Memory B cell (primary cell): ENCODE data around the gene KLK5.
"Not testable (repeated sequence)": the region's sequence is repeated elsewhere in the genome, so short reads cannot be mapped to it uniquely, and the experiment has no call there.

Experiments used
- ATAC-seq: fragments of 150-1000 bp; cut with Tn5 transposase; 2 replicates; pipeline ENCODE4 v1.10.0; 2021; ENCODE audit warnings: low read depth, mild to moderate bottlenecking, moderate library complexity
- DNase-seq, 2 donors: peaks; one replicate each; pipeline ENCODE4 v3.0.0; 2022; ENCODE audit warnings: low spot score in 2 of 2
- H3K27ac Mint-ChIP-seq: one replicate; pipeline ENCODE4 v1.8.0; 2022; ENCODE audit warnings: mild to moderate bottlenecking, moderate library complexity, mixed read lengths
- H3K27me3 Mint-ChIP-seq: one replicate; pipeline ENCODE4 v1.8.0; 2022; ENCODE audit warnings: mixed read lengths
- H3K36me3 Mint-ChIP-seq: one replicate; pipeline ENCODE4 v1.8.0; 2022; ENCODE audit warnings: mild to moderate bottlenecking, mixed read lengths
- H3K4me1 Mint-ChIP-seq: one replicate; pipeline ENCODE4 v1.8.0; 2022; ENCODE audit warnings: mixed read lengths
- H3K4me3 Mint-ChIP-seq: one replicate; pipeline ENCODE4 v1.8.0; 2022; ENCODE audit warnings: mild to moderate bottlenecking, moderate library complexity, mixed read lengths
- H3K9me3 Mint-ChIP-seq: one replicate; pipeline ENCODE4 v1.8.0; 2022; ENCODE audit warnings: mixed read lengths

Gene KLK5

DNA sequence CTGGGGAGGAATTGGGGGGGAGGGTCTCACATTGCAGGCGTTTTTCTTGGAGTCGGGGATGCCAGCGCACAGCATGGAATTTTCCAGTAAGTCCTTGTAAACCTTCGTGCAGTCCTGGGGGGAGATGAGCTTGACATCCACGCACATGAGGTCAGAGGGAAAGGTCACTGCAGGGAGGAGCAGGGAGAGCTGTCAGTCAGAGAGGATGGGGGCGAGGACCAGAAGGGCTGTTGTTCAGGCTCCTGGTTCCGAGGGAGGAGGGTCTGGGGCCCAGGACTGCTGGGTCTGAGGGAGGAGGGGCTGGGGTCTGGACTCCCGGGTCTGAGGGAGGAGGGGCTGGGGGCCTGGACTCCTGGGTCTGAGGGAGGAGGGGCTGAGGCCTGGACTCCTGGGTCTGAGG lies 26.9 kb upstream of the KLK5 start:
- Mint-ChIP-seq H3K27me3 (peaks cover 39% of the 10 kb centered on the region), H3K4me1 (no peaks in the 10 kb centered on the region)

DNA sequence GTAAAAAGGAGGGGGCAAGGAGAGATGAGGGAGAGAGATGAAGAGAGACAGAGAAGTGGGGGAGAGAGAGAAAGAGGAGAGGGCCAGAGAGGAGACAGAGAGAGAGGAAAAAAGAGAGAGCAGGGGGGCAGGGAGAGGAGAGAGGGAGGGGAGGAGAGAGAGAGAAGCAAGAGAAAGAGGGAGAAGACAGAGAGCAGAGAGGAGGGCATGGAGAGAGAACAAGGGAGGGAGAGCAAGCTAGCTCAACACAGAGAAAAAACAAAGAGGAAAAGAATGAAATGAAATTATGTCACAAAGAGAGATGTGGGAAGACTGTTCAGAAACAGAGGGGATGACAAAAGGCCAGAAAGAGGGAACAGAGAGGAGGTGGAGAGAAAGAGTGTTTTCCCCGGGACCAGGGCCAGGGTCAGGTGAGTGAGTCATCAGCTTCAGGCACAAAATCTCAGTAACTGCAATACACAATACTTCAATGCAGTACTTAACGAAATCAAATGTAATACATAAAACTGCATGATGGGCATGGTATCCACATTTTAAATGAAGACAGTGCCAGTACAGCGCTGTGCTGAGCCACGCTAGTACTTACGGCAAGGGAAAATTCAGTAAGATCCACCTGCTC lies 26.0 kb upstream of the KLK5 start:
- H3K4me3 Mint-ChIP-seq = no peak overlapping the region
- no peaks in the 10 kb centered on the region for H3K4me1 Mint-ChIP-seq
- H3K27me3 Mint-ChIP-seq = peaks cover 38% of the 10 kb centered on the region
- no peak overlapping the region for H3K27ac Mint-ChIP-seq
- ATAC-seq = no peak
- DNase-seq = no peak
- peaks cover 4% of the 10 kb centered on the region for H3K9me3 Mint-ChIP-seq
- H3K36me3 Mint-ChIP-seq = peaks cover 4% of the 10 kb centered on the region

More for the DNA sequence above, 26.9 kb upstream of the KLK5 start:
- Mint-ChIP-seq H3K9me3 (peaks cover 4% of the 10 kb centered on the region), H3K4me3 (no peak overlapping the region), H3K27ac (no peak overlapping the region), H3K36me3 (peaks cover 4% of the 10 kb centered on the region)
- DNase-seq (no peak), ATAC-seq (no peak)

DNA sequence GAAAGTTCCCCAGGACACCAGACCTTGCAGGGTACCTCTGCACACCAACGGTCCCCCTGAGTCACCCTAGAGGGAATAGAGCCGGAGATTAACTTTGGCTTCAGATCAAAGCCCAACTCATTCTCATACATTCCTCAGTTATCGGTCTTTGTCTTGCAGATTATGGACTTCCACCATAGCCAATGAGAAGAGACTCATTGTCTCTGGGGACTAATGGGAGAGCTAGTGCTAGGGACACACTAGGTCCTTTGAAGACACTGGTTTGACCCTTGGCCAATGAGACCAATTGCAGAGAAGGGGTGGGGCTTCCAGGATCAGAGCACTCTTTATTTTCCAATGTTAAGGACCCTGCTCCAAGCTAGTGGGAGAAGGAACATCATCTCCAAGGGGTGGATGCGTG lies 24.8 kb upstream of the KLK5 start:
- H3K9me3 Mint-ChIP-seq = peaks cover 4% of the 10 kb centered on the region
- no peak overlapping the region for H3K27ac Mint-ChIP-seq
- no peak for ATAC-seq

DNA sequence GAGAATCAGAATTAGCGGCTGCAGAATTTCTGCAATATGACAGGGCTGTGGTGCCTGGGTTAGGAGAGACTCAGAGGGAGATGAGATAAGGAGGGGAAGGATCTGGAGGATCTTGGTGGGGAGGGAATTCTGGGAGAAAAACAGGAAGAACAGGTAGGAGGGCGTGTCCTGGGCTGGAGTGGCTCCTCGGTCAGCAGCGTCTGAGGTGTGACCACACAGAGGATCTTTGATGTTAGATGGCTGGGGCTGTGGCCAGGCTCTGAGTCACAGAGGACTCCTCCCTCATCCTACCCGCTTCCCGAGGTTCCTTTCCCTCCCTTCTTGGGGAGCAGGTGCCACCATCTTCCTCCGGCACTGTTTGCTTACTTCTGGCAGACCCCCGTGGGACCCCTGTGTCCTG lies 22.9 kb upstream of the KLK5 start:
- Mint-ChIP-seq H3K27ac (no peak overlapping the region), H3K36me3 (peaks cover 2% of the 10 kb centered on the region), H3K4me3 (no peak overlapping the region), H3K4me1 (no peaks in the 10 kb centered on the region), H3K9me3 (peaks cover under 1% of the 10 kb centered on the region), H3K27me3 (peaks cover 33% of the 10 kb centered on the region)
- ATAC-seq (no peak), DNase-seq (no peak)

More for the DNA sequence above, 24.8 kb upstream of the KLK5 start:
- no peak overlapping the region for H3K4me3 Mint-ChIP-seq
- no peaks in the 10 kb centered on the region for H3K4me1 Mint-ChIP-seq
- H3K36me3 Mint-ChIP-seq = peaks cover 4% of the 10 kb centered on the region
- DNase-seq = no peak
- peaks cover 41% of the 10 kb centered on the region for H3K27me3 Mint-ChIP-seq

DNA sequence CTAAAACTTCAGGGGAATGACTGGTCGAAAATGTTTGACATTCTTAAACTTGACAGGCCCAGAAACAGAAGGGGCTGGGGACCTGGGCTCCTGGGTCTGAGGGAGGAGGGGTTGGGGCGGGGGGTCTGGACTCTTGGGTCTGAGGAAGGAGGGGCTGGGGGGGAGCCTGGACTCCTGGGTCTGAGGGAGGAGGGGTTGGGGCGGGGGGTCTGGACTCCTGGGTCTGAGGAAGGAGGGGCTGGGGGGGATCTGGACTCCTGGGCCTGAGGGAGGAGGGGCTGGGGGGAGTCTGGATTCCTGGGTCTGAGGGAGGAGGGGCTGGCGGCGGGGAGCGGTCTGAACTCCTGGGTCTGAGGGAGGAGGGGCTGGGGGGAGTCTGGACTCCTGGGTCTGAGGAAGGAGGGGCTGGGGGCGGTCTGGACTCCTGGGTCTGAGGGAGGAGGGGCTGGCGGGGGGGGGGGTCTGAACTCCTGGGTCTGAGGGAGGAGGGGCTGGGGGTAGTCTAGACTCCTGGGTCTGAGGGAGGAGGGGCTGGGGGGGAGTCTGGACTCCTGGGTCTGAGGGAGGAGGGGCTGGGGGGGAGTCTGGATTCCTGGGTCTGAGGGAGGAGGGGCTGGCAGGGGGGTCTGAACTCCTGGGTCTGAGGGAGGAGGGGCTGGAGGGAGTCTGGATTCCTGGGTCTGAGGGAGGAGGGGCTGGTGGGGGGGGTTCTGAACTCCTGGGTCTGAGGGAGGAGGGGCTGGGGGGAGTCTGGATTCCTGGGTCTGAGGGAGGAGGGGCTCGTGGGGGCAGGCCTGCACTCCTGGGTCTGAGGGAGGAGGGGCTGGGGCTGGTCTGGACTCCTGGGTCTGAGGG lies 22.1 kb upstream of the KLK5 start:
- Mint-ChIP-seq H3K27ac (no peak overlapping the region), H3K36me3 (peaks cover under 1% of the 10 kb centered on the region), H3K27me3 (peaks cover 33% of the 10 kb centered on the region), H3K4me1 (no peaks in the 10 kb centered on the region), H3K9me3 (peaks cover under 1% of the 10 kb centered on the region), H3K4me3 (no peak overlapping the region)
- ATAC-seq (no peak), DNase-seq (no peak)

DNA sequence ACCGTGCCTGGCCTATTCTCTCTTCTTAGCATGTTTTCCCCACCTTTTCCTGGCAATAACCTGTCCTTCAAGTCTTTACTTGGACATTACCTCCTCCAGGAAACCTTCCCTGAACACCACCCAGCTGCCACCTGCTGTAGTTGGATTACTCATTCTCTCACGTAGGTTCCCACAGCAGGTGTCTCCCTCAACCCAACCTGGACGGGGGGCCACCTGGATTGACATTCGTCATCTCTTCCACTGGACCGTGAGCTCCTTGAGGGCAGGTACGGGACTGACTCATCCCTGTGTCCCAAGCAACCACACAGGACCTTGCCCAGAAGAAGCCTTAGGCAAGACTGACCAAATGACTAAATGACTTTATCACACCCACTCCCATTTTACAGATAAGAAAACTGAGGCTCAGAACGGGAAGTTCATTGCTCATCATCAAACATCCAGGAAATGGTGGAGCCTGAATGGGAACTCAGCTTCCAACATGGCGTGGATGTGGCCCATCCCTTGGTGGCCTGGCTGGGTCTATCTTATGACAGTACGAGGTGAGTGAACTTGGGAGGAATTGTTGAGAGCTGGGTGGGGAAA lies 20.0 kb upstream of the KLK5 start:
- H3K9me3 Mint-ChIP-seq = peaks cover 2% of the 10 kb centered on the region
- no peaks in the 10 kb centered on the region for H3K4me1 Mint-ChIP-seq
- peaks cover 28% of the 10 kb centered on the region for H3K27me3 Mint-ChIP-seq
- peaks cover 3% of the 10 kb centered on the region for H3K36me3 Mint-ChIP-seq
- no peak overlapping the region for H3K27ac Mint-ChIP-seq
- no peak for DNase-seq
- no peak for ATAC-seq
- H3K4me3 Mint-ChIP-seq = no peak overlapping the region

DNA sequence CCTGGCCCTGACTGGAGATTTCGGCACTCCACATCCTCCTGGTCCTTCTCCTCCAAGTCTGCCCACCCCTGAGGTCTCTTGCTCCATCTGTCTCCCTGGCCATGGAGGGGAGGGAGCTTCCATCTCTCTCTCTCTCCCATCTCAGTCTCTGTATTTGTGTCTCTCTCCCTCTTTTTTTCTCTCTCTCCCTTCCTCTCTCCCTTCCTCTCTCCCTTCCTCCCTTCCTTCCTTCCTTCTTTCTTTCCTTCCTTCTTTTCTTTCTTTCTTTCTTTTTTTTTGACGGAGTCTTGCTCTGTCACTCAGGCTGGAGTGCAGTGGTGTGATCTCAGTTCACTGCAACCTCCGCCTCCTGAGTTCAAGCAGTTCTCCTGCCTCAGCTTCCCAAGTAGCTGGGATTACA lies 17.0 kb upstream of the KLK5 start:
- DNase-seq, H3K4me1 Mint-ChIP-seq, ATAC-seq, H3K4me3 Mint-ChIP-seq, H3K36me3 Mint-ChIP-seq, H3K27ac Mint-ChIP-seq, H3K9me3 Mint-ChIP-seq: not testable (repeated sequence)
- peaks cover 22% of the 10 kb centered on the region for H3K27me3 Mint-ChIP-seq

DNA sequence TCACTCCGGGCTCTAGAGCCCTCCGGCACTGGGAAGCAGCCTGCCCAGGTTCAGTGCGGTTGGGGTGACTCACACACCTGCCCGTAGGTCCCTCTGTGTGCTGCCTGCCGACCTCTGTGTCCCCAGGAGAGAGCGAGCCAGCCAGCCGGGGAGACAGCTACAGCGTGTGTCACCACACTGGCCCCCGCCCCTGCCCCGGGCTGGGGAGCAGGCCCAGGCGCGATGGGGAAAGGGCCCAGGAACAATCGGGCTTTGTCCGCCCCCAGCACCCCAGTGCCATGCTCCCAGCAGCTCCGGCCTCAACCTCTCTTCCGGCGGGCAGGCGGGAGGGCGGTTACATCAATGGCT lies 16.5 kb upstream of the KLK5 start, which contains the start of gene KLK6:
TSS of gene KLK6 (minus strand) at position 179 of the 348 bp plus-strand sequence. CDS start 1,487 bp downstream, outside the sequence.
- Mint-ChIP-seq H3K27ac (no peak within 1 kb of the TSS), H3K9me3 (peaks cover 2% of the 10 kb centered on the region), H3K4me1 (no peaks in the 10 kb centered on the region), H3K36me3 (peaks cover 3% of the 10 kb centered on the region), H3K27me3 (peaks cover 20% of the 10 kb centered on the region), H3K4me3 (no peak within 1 kb of the TSS)
- DNase-seq (no peak), ATAC-seq (no peak)

DNA sequence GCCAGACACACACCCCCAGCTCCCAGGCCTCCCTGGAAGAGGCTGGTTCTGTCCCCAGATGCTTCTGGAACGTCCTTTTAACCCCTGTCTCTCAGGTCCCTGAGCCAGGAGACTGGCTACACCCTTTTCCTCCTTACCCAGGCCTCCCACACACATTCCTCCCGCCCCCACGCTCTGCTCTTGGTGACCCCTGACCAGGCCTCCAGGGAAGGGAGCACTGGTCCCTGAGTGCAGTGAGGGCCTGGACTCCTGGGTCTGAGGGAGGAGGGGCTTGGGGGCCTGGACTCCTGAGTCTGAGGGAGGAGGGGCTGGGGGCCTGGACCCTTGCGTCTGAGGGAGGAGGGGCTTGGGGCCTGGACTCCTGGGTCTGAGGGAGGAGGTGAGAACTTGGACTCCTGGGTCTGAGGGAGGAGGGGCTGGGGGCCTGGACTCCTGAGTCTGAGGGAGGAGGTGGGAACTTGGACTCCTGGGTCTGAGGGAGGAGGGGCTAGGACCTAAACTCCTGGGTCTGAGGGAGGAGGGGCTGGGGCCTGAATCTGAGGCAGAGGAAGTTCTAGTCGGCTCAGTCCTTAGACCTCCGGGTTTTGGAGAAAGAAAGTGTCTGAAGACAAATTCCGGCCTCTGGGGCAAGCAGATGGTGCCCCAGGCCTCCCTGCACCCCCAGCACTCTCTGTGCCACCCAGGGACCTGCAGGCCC lies 16.0 kb upstream of the KLK5 start:
- Mint-ChIP-seq H3K27ac (no peak overlapping the region), H3K27me3 (peaks cover 22% of the 10 kb centered on the region), H3K4me1 (no peaks in the 10 kb centered on the region), H3K9me3 (peaks cover 4% of the 10 kb centered on the region), H3K36me3 (peaks cover 3% of the 10 kb centered on the region), H3K4me3 (no peak overlapping the region)
- DNase-seq = no peak
- ATAC-seq = no peak

DNA sequence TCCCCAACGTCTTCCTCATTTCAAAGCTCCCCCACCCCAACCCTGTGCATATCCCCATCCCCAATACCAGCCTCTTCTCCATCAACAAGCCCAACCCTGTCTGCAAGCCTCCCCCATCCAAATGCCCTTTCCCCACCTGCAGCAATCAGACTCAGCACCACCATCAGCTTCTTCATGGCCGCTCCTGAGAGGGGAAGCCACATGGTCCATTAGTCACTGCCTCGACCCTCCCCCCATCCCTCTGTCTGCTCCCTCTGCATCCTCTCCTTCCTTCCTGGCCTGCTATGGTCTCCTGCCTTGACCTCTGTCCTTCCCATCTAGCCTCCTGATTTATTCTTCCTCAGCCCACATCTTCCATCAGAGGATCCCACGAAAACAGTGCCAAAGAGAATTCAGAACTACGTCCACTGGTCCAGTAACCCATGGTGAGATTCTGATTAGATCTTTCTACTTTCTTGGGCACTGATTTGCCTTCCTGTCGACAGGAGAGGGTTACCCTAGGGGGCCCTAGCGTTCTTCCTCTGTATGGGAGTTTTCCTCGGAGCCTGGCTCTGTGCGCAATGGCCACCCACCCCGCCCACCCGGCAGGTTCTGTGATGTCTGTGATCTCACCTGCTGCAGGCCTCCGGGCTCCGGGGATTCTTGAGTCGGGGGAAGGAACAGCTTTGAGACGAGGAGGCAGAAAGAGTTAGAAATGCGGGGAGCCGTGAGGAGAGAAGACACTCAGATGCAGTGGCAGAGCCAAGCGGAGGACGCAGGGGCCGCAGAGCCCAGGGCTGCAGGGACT lies 15.3 kb upstream of the KLK5 start:
- Mint-ChIP-seq H3K27ac (no peak overlapping the region), H3K4me1 (no peaks in the 10 kb centered on the region), H3K36me3 (peaks cover 6% of the 10 kb centered on the region), H3K27me3 (peaks cover 25% of the 10 kb centered on the region), H3K9me3 (peaks cover 5% of the 10 kb centered on the region), H3K4me3 (no peak overlapping the region)
- ATAC-seq (no peak), DNase-seq (no peak)

DNA sequence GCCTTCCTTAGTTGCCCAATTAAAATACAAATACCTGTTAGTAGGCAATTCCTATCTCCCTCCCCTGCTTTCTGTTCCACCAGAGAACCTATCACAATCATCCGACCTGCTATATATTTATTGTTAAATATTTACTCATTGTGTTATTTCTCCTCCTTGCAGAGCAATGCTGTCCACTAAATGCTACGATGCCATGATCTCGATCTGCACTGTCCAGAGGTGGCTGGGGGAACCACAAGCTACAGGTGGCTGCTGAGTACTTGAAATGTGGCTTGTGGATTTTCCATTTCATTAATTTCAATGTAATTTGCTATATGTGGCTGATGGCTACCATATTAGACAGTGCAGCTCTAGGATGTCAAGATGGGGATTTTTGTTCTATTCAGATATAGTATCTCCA lies 11.4 kb upstream of the KLK5 start:
- no peak for DNase-seq
- Mint-ChIP-seq H3K4me1 (peaks cover 2% of the 10 kb centered on the region), H3K9me3 (peaks cover 24% of the 10 kb centered on the region), H3K36me3 (peaks cover 7% of the 10 kb centered on the region), H3K27ac (no peak overlapping the region), H3K4me3 (no peak overlapping the region), H3K27me3 (peaks cover 19% of the 10 kb centered on the region)
- no peak for ATAC-seq

DNA sequence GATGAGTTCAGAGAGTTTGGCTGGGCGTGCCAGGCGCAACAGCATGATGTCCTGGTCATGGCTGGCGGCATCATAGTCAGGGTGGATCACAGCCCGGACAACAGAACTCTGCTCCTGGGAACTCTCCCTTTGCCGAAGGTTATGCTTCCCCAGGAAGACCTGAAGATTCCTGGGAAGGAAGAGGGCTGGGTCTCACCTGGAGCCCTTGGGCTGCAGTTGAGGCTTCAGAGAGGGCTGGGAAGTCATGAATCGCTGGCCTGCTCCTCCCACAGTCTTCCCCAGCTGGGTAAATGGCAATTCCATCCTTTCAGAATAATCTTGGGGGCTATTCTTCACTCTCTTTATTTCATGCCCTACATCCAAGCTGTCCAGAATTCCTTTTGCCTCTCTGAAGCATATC lies 10.5 kb upstream of the KLK5 start:
- peaks cover 26% of the 10 kb centered on the region for H3K9me3 Mint-ChIP-seq
- DNase-seq (no peak), ATAC-seq (no peak)
- H3K36me3 Mint-ChIP-seq = peaks cover 7% of the 10 kb centered on the region
- peaks cover 2% of the 10 kb centered on the region for H3K4me1 Mint-ChIP-seq
- no peak overlapping the region for H3K27ac Mint-ChIP-seq
- H3K4me3 Mint-ChIP-seq = no peak overlapping the region
- peaks cover 24% of the 10 kb centered on the region for H3K27me3 Mint-ChIP-seq

DNA sequence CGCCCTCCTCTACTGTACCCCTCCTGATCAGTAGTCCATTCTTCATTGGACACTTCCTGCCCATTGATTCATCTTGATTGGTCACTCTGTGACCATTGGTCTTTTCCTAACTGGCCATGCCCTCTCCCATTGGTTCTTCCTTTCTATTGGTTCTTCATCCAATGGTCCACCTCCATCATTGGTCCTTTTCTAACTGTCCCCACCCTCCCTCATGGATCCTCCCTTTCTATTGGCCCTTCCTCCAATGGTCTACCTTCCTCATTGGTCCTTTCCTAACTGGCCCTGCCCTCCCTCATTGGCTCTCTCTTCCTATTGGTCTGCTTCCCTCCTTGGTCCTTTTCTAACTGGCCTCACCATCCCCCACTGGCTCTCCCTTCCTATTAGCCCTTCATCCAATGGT lies 9.4 kb upstream of the KLK5 start:
- Mint-ChIP-seq H3K27me3 (peaks cover 26% of the 10 kb centered on the region), H3K36me3 (peaks cover 7% of the 10 kb centered on the region), H3K27ac (no peak overlapping the region), H3K4me1 (peaks cover 2% of the 10 kb centered on the region), H3K4me3 (no peak overlapping the region), H3K9me3 (peaks cover 26% of the 10 kb centered on the region)
- ATAC-seq = no peak
- no peak for DNase-seq
